GM12878 (cell line): ENCODE results near the gene S1PR3. TPM values are rescaled to one million over a fixed set of nuclear protein-coding genes. Genes with fewer than 3 reads are reported as not detected.

Source experiments
- ATAC-seq: fragments of 200-7000 bp; cut with Tn5 transposase; 3 replicates; pipeline ENCODE4 v1.9.1; 2020; ENCODE audit warnings: mild to moderate bottlenecking, moderate library complexity
- BruUV-seq: library from RNA; stranded (reverse); fragments of 400-500 nt; replicated peaks from 2 replicates; lab custom pipeline; 2021; lab: Mats Ljungman, UMichigan
- CTCF ChIA-PET: fragments of 300-600 bp; sonication (Branson Sonifier 250); formaldehyde crosslinking; extraction: SDS; loops from one replicate; lab custom pipeline; 2021; ENCODE audit warnings: inconsistent platforms; lab: Yijun Ruan, JAX
- POLR2A ChIA-PET: fragments of 350-600 bp; formaldehyde crosslinking; extraction: SDS; loops from one replicate; lab custom pipeline; 2021; ENCODE audit warnings: inconsistent platforms; lab: Charles Lee
- RAD21 ChIA-PET: fragments of 300-600 bp; sonication (Branson Sonifier 250); formaldehyde crosslinking; loops from one replicate; lab custom pipeline; 2023; ENCODE audit warnings: antibody characterized with exemption; ENCODE audit not compliant: unreplicated experiment; lab: Charles Lee
- SMC1A ChIA-PET: fragments of 300-600 bp; sonication (Branson Sonifier 250); formaldehyde crosslinking; loops from one replicate; lab custom pipeline; 2023; ENCODE audit not compliant: unreplicated experiment, uncharacterized antibody; lab: Charles Lee
- DNase-seq: peaks from one replicate; pipeline ENCODE4 v3.0.0-alpha.2; 2011; ENCODE audit warnings: low read depth, low spot score
- FAIRE-seq: peaks from 3 replicates; lab custom pipeline; 2011; peaks lifted over from hg19 to GRCh38; lab: Jason Lieb, UNC
- H2AFZ ChIP-seq: 2 replicates; pipeline ENCODE4 v1.6.0; 2011; ENCODE audit warnings: low read depth, low read length, control low read depth; ENCODE audit not compliant: control insufficient read depth
- H3K27ac ChIP-seq: 2 replicates; pipeline ENCODE4 v1.5.1; 2011; ENCODE audit warnings: control low read depth; ENCODE audit not compliant: control insufficient read depth, insufficient read depth
- H3K27me3 ChIP-seq, 2 experiments: replicated peaks in 1 of 2; 2 replicates each; pipeline versions ENCODE4 v1.6.0 to v1.6.1; 2011; ENCODE audit warnings: low read length in 1 of 2; ENCODE audit not compliant: control insufficient read depth in 2 of 2, insufficient read depth in 2 of 2
- H3K36me3 ChIP-seq, 2 experiments: 2 replicates each; pipeline ENCODE4 v1.5.1; 2011; ENCODE audit warnings: low read length in 1 of 2; ENCODE audit not compliant: control insufficient read depth in 2 of 2, insufficient read depth in 2 of 2
- H3K4me1 ChIP-seq: 2 replicates; pipeline ENCODE4 v1.6.1; 2011; ENCODE audit warnings: mild to moderate bottlenecking, low read length, moderate library complexity, mixed read lengths; ENCODE audit not compliant: control insufficient read depth, insufficient read depth
- H3K4me2 ChIP-seq: 2 replicates; pipeline ENCODE4 v1.6.0; 2011; ENCODE audit warnings: control low read depth; ENCODE audit not compliant: control insufficient read depth, insufficient read depth
- H3K4me3 ChIP-seq: fragments of 200-600 bp; sonication (generic); 2 replicates; pipeline ENCODE4 v1.5.1; 2016
- H3K79me2 ChIP-seq: 2 replicates; pipeline ENCODE4 v1.6.0; 2011; ENCODE audit warnings: low read length; ENCODE audit not compliant: control insufficient read depth, insufficient read depth
- H3K9ac ChIP-seq: 2 replicates; pipeline ENCODE4 v1.8.0; 2011; ENCODE audit warnings: low read length, control low read depth, mixed read lengths; ENCODE audit not compliant: control insufficient read depth, insufficient read depth
- H3K9me3 ChIP-seq: replicated peaks from 3 replicates; pipeline ENCODE4 v1.5.1; 2011; ENCODE audit warnings: mild to moderate bottlenecking, low read length; ENCODE audit not compliant: control insufficient read depth, insufficient read depth
- H4K20me1 ChIP-seq: 2 replicates; pipeline ENCODE4 v1.6.0; 2011; ENCODE audit not compliant: control insufficient read depth, insufficient read depth
- ATF7 ChIP-seq: fragments of 450-650 bp; IDR thresholded peaks from 2 replicates; pipeline ENCODE4 v1.6.1; 2016; ENCODE audit warnings: low read depth, mild to moderate bottlenecking
- CREB1 ChIP-seq: IDR thresholded peaks from 2 replicates; pipeline ENCODE4 v1.6.1; 2012; ENCODE audit warnings: low read depth, mild to moderate bottlenecking, inconsistent platforms
- PAX8 ChIP-seq: fragments of 450-650 bp; IDR thresholded peaks from 2 replicates; pipeline ENCODE4 v1.6.1; 2017; ENCODE audit warnings: mild to moderate bottlenecking, moderate library complexity
- RELA ChIP-seq: fragments of 450-650 bp; IDR thresholded peaks from 2 replicates; pipeline ENCODE4 v1.8.0; 2014; ENCODE audit warnings: borderline replicate concordance; ENCODE audit not compliant: partially characterized antibody
- STAT1 ChIP-seq: fragments of 450-650 bp; conservative IDR thresholded peaks from 2 replicates; pipeline ENCODE4 v1.6.1; 2014; ENCODE audit warnings: antibody characterized with exemption, mild to moderate bottlenecking
- SUZ12 ChIP-seq: fragments of 200-600 bp; sonication (generic); IDR thresholded peaks from one replicate; pipeline ENCODE4 v1.6.1; 2018; ENCODE audit warnings: antibody characterized with exemption, mild to moderate bottlenecking; ENCODE audit not compliant: unreplicated experiment
- ZBED1 ChIP-seq: IDR thresholded peaks from 2 replicates; pipeline ENCODE4 v1.6.1; 2016; ENCODE audit warnings: borderline replicate concordance
- WGBS: methylation state at CpG from one replicate; pipeline ENCODE4 v1.1.6; 2016; ENCODE audit warnings: low lambda C conversion rate; ENCODE audit not compliant: insufficient replicate concordance, insufficient coverage; ENCODE audit errors: missing lambda C conversion rate; 5-methylcytosine and 5-hydroxymethylcytosine counted together
- in situ Hi-C: fragments of 300-500 bp; cut with MboI; formaldehyde crosslinking; loops from 9 replicates; pipeline ENCODE4 v1.14.3; 2018; ENCODE audit warnings: mixed read lengths
- intact Hi-C: fragments of 100-400 bp; cut with micrococcal nuclease; formaldehyde crosslinking; loops from one replicate; pipeline ENCODE4 v1.14.2; 2022; ENCODE audit not compliant: unreplicated experiment
- polyA plus RNA-seq, 11 experiments: library from polyadenylated mRNA; depleted of rRNA in 4 of 11; unstranded in 6 of 11; stranded (reverse) in 5 of 11; fragments of >200 nt; fragmentation: Nextera tagmentation in 4 of 11; fragmentation: Illumina TruSeq in 1 of 11; extraction: Ambion mirVana in 4 of 11; extraction: Trizol in 1 of 11; gene quantifications; 1 replicate in 1 of 11; 2 replicates in 10 of 11; pipeline versions ENCODE4 v1.2.1 to v1.2.3, GENCODE V29; 2011 to 2016; ENCODE audit warnings: inconsistent platforms in 2 of 11, missing spikeins in 2 of 11, low read depth in 1 of 11
- total RNA-seq, 4 experiments: library from RNA; depleted of rRNA in 3 of 4; stranded (reverse); fragments of >200 nt in 3 of 4; fragmentation: Illumina TruSeq in 1 of 4; extraction: Trizol in 1 of 4; gene quantifications; 2 replicates each; pipeline versions ENCODE4 v1.2.1 to v1.2.3, GENCODE V29; 2013 to 2021
- TF ChIP-seq, protein P1 (sequence below): IDR thresholded peaks from 2 replicates; pipeline ENCODE4 v1.6.1; 2011; ENCODE audit warnings: low read depth, low read length, improper control_type of control experiment, borderline replicate concordance

The S1PR3 gene
- total and polyA plus RNA-seq, 10 of the 15 experiments (the other 5 are each of a cell fraction or from before 2014, with no cell fraction given): 0.01 to 0.18 (median 0.01) TPM; not detected in 7

DNA sequence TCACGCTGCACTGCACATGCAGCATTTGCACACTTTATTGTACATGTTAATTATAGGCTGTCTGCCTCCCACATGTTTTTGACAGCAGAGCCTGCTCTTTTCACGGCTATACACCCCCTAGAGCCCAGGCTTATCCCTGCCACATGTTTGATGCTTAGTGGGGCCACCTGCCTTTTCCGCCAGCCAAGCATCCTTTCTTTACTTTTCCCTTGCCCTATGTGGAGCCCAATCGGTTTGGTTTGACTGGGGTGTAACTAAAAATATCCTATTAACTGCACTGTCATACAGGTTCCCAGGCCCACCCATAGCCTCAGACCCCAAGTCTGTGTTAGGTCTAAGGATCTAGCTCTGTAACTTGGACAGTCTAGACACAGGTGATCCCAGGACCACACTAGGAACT is 18.9 kb upstream of the S1PR3 start:
- BruUV-seq: no TSS peak
- Histone ChIP-seq H3K4me3 (no peak overlapping the region), H3K27ac (no peak overlapping the region), H3K9ac (no peak overlapping the region), H3K27me3 (no peaks in the 10 kb centered on the region; a peak in 1 of 4 replicates), H2AFZ (no peak overlapping the region), H3K4me2 (no peak overlapping the region), H3K4me1 (no peaks in the 10 kb centered on the region), H4K20me1 (no peaks in the 10 kb centered on the region), H3K9me3 (no peaks in the 10 kb centered on the region), H3K36me3 (no peaks in the 10 kb centered on the region), H3K79me2 (no peaks in the 10 kb centered on the region)
- intact Hi-C loops: no loop called here
- no peak for FAIRE-seq
- no peak for ATAC-seq
- ChIA-PET POLR2A (no interaction called here), SMC1A (no interaction called here), CTCF (no interaction called here), RAD21 (no interaction called here)
- in situ Hi-C loops: no loop called here
- 36% methylated on average over 4 of the region's 4 CpGs for WGBS
- TF ChIP-seq RELA: no peak
- no peak for TF ChIP-seq ZBED1
- TF ChIP-seq, protein P1, sequence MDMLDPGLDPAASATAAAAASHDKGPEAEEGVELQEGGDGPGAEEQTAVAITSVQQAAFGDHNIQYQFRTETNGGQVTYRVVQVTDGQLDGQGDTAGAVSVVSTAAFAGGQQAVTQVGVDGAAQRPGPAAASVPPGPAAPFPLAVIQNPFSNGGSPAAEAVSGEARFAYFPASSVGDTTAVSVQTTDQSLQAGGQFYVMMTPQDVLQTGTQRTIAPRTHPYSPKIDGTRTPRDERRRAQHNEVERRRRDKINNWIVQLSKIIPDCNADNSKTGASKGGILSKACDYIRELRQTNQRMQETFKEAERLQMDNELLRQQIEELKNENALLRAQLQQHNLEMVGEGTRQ: no peak
- no peak for TF ChIP-seq CREB1
- no peak for TF ChIP-seq SUZ12
- TF ChIP-seq STAT1: no peak
- TF ChIP-seq ATF7: no peak
- TF ChIP-seq PAX8: no peak
- no peak for DNase-seq
